H9 (cell line): ENCODE results near the gene TCEAL3. TPM values are rescaled to one million over a fixed set of nuclear protein-coding genes. Genes with fewer than 3 reads are reported as not detected.
"Not testable (repeated sequence)": the region's sequence is repeated elsewhere in the genome, so short reads cannot be mapped to it uniquely, and the experiment has no call there.

Experiments used
- DNase-seq: peaks from one replicate; pipeline ENCODE4 v3.0.0-alpha.2; 2017
- H2AFZ ChIP-seq: one replicate; pipeline ENCODE4 v1.6.1; 2013; ENCODE audit warnings: mild to moderate bottlenecking, low read length, control low read depth, moderate library complexity
- H2AK5ac ChIP-seq: 2 replicates; pipeline ENCODE4 v1.6.1; 2013; ENCODE audit warnings: low read length, control low read depth, mixed read lengths; ENCODE audit not compliant: insufficient read length
- H2BK120ac ChIP-seq: one replicate; pipeline ENCODE4 v1.6.1; 2013; ENCODE audit warnings: low read depth, mild to moderate bottlenecking, low read length, control low read depth, inconsistent platforms; ENCODE audit not compliant: poor library complexity, severe bottlenecking
- H2BK12ac ChIP-seq: 2 replicates; pipeline ENCODE4 v1.6.1; 2013; ENCODE audit warnings: low read length, control low read depth, mixed read lengths, low read depth; ENCODE audit not compliant: insufficient read length
- H2BK15ac ChIP-seq: 2 replicates; pipeline ENCODE4 v1.6.1; 2013; ENCODE audit warnings: low read depth, low read length, control low read depth
- H2BK20ac ChIP-seq: one replicate; pipeline ENCODE4 v1.6.1; 2013; ENCODE audit warnings: low read depth, mild to moderate bottlenecking, low read length, control low read depth, inconsistent platforms; ENCODE audit not compliant: poor library complexity, severe bottlenecking
- H2BK5ac ChIP-seq: 2 replicates; pipeline ENCODE4 v1.6.1; 2013; ENCODE audit warnings: low read length, control low read depth, mixed read lengths; ENCODE audit not compliant: insufficient read length
- H3K14ac ChIP-seq: 2 replicates; pipeline ENCODE4 v1.6.1; 2013; ENCODE audit warnings: low read length, control low read depth; ENCODE audit not compliant: insufficient read depth
- H3K18ac ChIP-seq: 2 replicates; pipeline ENCODE4 v1.6.1; 2013; ENCODE audit warnings: low read depth, mild to moderate bottlenecking, mixed read lengths, low read length, control low read depth; ENCODE audit not compliant: insufficient read length
- H3K23ac ChIP-seq: 2 replicates; pipeline ENCODE4 v1.6.1; 2013; ENCODE audit warnings: low read length, control low read depth, mixed read lengths, low read depth; ENCODE audit not compliant: insufficient read length
- H3K23me2 ChIP-seq: 2 replicates; pipeline ENCODE4 v1.6.1; 2013; ENCODE audit warnings: low read depth, mild to moderate bottlenecking, mixed read lengths, low read length, control low read depth; ENCODE audit not compliant: insufficient read length, poor library complexity, severe bottlenecking
- H3K27ac ChIP-seq: 2 replicates; pipeline ENCODE4 v1.5.1; 2013; ENCODE audit warnings: low read length, control low read depth, mixed read lengths, low read depth; ENCODE audit not compliant: insufficient read length
- H3K27me3 ChIP-seq: 2 replicates; pipeline ENCODE4 v1.6.1; 2013; ENCODE audit warnings: low read length, control low read depth, inconsistent platforms; ENCODE audit not compliant: insufficient read depth
- H3K4ac ChIP-seq: 2 replicates; pipeline ENCODE4 v1.6.1; 2013; ENCODE audit warnings: low read depth, mild to moderate bottlenecking, control low read depth, inconsistent platforms, low read length, moderate library complexity
- H3K4me1 ChIP-seq: 2 replicates; pipeline ENCODE4 v1.6.1; 2013; ENCODE audit warnings: low read length, control low read depth, inconsistent platforms; ENCODE audit not compliant: insufficient read depth
- H3K4me2 ChIP-seq: 2 replicates; pipeline ENCODE4 v1.6.1; 2013; ENCODE audit warnings: low read length, control low read depth, mixed read lengths; ENCODE audit not compliant: insufficient read length, insufficient read depth
- H3K56ac ChIP-seq: 2 replicates; pipeline ENCODE4 v1.6.1; 2013; ENCODE audit warnings: low read depth, mild to moderate bottlenecking, mixed read lengths, low read length, control low read depth; ENCODE audit not compliant: insufficient read length
- H3K79me1 ChIP-seq: 2 replicates; pipeline ENCODE4 v1.6.1; 2013; ENCODE audit warnings: low read depth, mild to moderate bottlenecking, moderate library complexity, low read length, control low read depth, inconsistent platforms; ENCODE audit not compliant: insufficient read depth, poor library complexity, severe bottlenecking
- H3K79me2 ChIP-seq: 2 replicates; pipeline ENCODE4 v1.6.1; 2013; ENCODE audit warnings: low read length, control low read depth, inconsistent platforms; ENCODE audit not compliant: insufficient read depth
- H3K9ac ChIP-seq: 2 replicates; pipeline ENCODE4 v1.6.1; 2013; ENCODE audit warnings: low read length, control low read depth, mixed read lengths; ENCODE audit not compliant: insufficient read length; ENCODE audit errors: extremely low read depth
- H3K9me3 ChIP-seq: one replicate; pipeline ENCODE4 v1.6.1; 2013; ENCODE audit warnings: low read depth, low read length, inconsistent platforms; ENCODE audit not compliant: control insufficient read depth
- H3T11ph ChIP-seq: one replicate; pipeline ENCODE4 v1.6.1; 2013; ENCODE audit warnings: mild to moderate bottlenecking, low read length, control low read depth, inconsistent platforms
- H4K20me1 ChIP-seq: one replicate; pipeline ENCODE4 v1.6.1; 2013; ENCODE audit not compliant: control insufficient read depth, insufficient read length, insufficient read depth
- H4K5ac ChIP-seq: 2 replicates; pipeline ENCODE4 v1.6.1; 2013; ENCODE audit warnings: low read depth, mild to moderate bottlenecking, mixed read lengths, low read length, control low read depth; ENCODE audit not compliant: insufficient read length
- H4K8ac ChIP-seq: replicated peaks from 2 replicates; pipeline ENCODE4 v1.6.1; 2013; ENCODE audit warnings: low read length, control low read depth, mixed read lengths, low read depth; ENCODE audit not compliant: insufficient read length
- H4K91ac ChIP-seq: 2 replicates; pipeline ENCODE4 v1.6.1; 2013; ENCODE audit warnings: low read depth, mild to moderate bottlenecking, moderate library complexity, mixed read lengths, low read length, control low read depth; ENCODE audit not compliant: insufficient read length
- H3K27ac Mint-ChIP-seq, 3 experiments: 2 replicates in 2 of 3; 3 replicates in 1 of 3; pipeline ENCODE4 v1.8.0; 2020 to 2021; ENCODE audit warnings: mixed read lengths in 3 of 3, mild to moderate bottlenecking in 1 of 3, moderate library complexity in 1 of 3
- H3K27me3 Mint-ChIP-seq: 2 replicates; pipeline ENCODE4 v1.8.0; 2021; ENCODE audit warnings: low read depth, mild to moderate bottlenecking, moderate library complexity, mixed read lengths
- H3K36me3 Mint-ChIP-seq, 3 experiments: 2 replicates in 2 of 3; 3 replicates in 1 of 3; pipeline ENCODE4 v1.8.0; 2020 to 2021; ENCODE audit warnings: low read depth in 3 of 3, mixed read lengths in 3 of 3; ENCODE audit not compliant: insufficient read depth in 1 of 3
- H3K4me1 Mint-ChIP-seq, 2 experiments: 2 replicates each; pipeline ENCODE4 v1.8.0; 2020; ENCODE audit warnings: mixed read lengths in 2 of 2
- H3K4me3 Mint-ChIP-seq, 2 experiments: 2 replicates in 1 of 2; 3 replicates in 1 of 2; pipeline ENCODE4 v1.8.0; 2020 to 2021; ENCODE audit warnings: mild to moderate bottlenecking in 2 of 2, mixed read lengths in 2 of 2, moderate library complexity in 1 of 2
- H3K9me3 Mint-ChIP-seq, 2 experiments: 2 replicates in 1 of 2; 3 replicates in 1 of 2; pipeline ENCODE4 v1.8.0; 2020; ENCODE audit warnings: mild to moderate bottlenecking in 2 of 2, mixed read lengths in 2 of 2, moderate library complexity in 1 of 2
- WGBS: extraction: QIAGEN DNeasy Blood & Tissue Kit; methylation state at CpG from one replicate; pipeline ENCODE4 v1.1.7; 2013; ENCODE audit warnings: missing lambda C conversion rate, low lambda C conversion rate, mixed read lengths; ENCODE audit not compliant: insufficient read length; ENCODE audit errors: extremely low coverage; 5-methylcytosine and 5-hydroxymethylcytosine counted together
- total RNA-seq: library from RNA; stranded (reverse); gene quantifications from 2 replicates; pipeline ENCODE4 v1.2.1, GENCODE V29; 2021

Gene TCEAL3
- total RNA-seq, 1 experiment from 2014 or later: 11.1 TPM

DNA sequence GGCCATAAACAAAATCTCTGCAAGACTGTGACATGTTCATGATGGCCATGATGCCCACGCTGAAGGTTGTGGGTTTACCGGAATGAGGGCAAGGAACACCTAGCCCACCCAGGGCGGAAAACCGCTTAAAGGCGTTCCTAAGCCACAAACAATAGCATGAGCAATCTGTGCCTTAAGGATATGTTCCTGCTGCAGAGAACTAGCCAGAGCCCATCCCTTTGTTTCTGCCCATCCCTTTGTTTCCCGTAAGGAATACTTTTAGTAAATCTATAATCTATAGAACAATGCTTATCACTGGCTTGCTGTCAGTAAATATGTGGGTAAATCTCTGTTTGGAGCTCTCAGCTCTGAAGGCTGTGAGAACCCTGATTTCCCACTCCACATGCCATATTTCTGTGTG, 12.6 kb upstream of the TCEAL3 start:
- not testable (repeated sequence) for H2BK12ac ChIP-seq, H3K79me2 ChIP-seq, H3K4me2 ChIP-seq, H4K20me1 ChIP-seq, H3K18ac ChIP-seq, H2BK5ac ChIP-seq, H3K27ac ChIP-seq, H2AFZ ChIP-seq, H4K91ac ChIP-seq, H3K27ac Mint-ChIP-seq, H3K27me3 ChIP-seq, H3K4ac ChIP-seq, H3K27me3 Mint-ChIP-seq, H3K14ac ChIP-seq, DNase-seq, H3T11ph ChIP-seq, H4K5ac ChIP-seq, H3K4me1 ChIP-seq, H3K9ac ChIP-seq, H4K8ac ChIP-seq, H2BK15ac ChIP-seq, H3K56ac ChIP-seq, H2BK20ac ChIP-seq, H3K79me1 ChIP-seq, H3K9me3 ChIP-seq, H3K4me1 Mint-ChIP-seq, H3K23me2 ChIP-seq, H2BK120ac ChIP-seq, H2AK5ac ChIP-seq, H3K23ac ChIP-seq, H3K4me3 Mint-ChIP-seq
- H3K36me3 Mint-ChIP-seq: peaks cover 13 to 30% (median 19%) of the 10 kb centered on the region in 3 experiments
- no CpG with 5 or more reads among the region's 6 CpGs for WGBS
- peaks cover 15 to 52% of the 10 kb centered on the region in 2 experiments for H3K9me3 Mint-ChIP-seq
